Activated naive CD8-positive, alpha-beta T cell treated with anti-CD3 and anti-CD28 coated beads for 36 hours (primary cell): ENCODE data around the gene TMUB1. TPM values are rescaled to one million over a fixed set of nuclear protein-coding genes. Genes with fewer than 3 reads are reported as not detected.
A peak's percentile ranks its signal among the peaks of the same experiment; 100 is the strongest.

ENCODE experiments used
- DNase-seq: peaks from one replicate; pipeline ENCODE4 v3.0.0; 2021
- H3K27ac Mint-ChIP-seq: one replicate; pipeline ENCODE4 v1.8.0; 2022; ENCODE audit warnings: mild to moderate bottlenecking, moderate library complexity, mixed read lengths
- H3K27me3 Mint-ChIP-seq: one replicate; pipeline ENCODE4 v1.8.0; 2022; ENCODE audit warnings: mild to moderate bottlenecking, mixed read lengths
- H3K36me3 Mint-ChIP-seq: one replicate; pipeline ENCODE4 v1.8.0; 2021; ENCODE audit warnings: mild to moderate bottlenecking, mixed read lengths
- H3K4me1 Mint-ChIP-seq: one replicate; pipeline ENCODE4 v1.8.0; 2021; ENCODE audit warnings: mixed read lengths
- H3K4me3 Mint-ChIP-seq: one replicate; pipeline ENCODE4 v1.8.0; 2022; ENCODE audit warnings: mild to moderate bottlenecking, moderate library complexity, mixed read lengths
- H3K9me3 Mint-ChIP-seq: one replicate; pipeline ENCODE4 v1.8.0; 2022; ENCODE audit warnings: mixed read lengths
- total RNA-seq, 2 experiments: library from RNA; stranded (reverse); gene quantifications; one replicate each; pipeline ENCODE4 v1.2.3, GENCODE V29; 2021

Gene TMUB1
- total RNA-seq, 2 experiments from 2014 or later = 59.2 to 59.3 TPM

- no peaks in the 10 kb centered on the region for H3K9me3 Mint-ChIP-seq
- H3K4me1 Mint-ChIP-seq = peaks cover 11% of the 10 kb centered on the region
- DNase-seq = no peak
- no peak overlapping the region for H3K27ac Mint-ChIP-seq
- H3K4me3 Mint-ChIP-seq = peak overlapping the region; percentile 47
- H3K27me3 Mint-ChIP-seq = no peaks in the 10 kb centered on the region
- H3K36me3 Mint-ChIP-seq = peaks cover 15% of the 10 kb centered on the region
Observed at GRCh38 chr7:151075662-151075971, 7.7 kb downstream of the TMUB1 start.

- Mint-ChIP-seq H3K27ac (no peak overlapping the region), H3K36me3 (peaks cover 15% of the 10 kb centered on the region)
Observed at GRCh38 chr7:151074817-151075661, 8.3 kb downstream of the TMUB1 start.

GRCh38 chr7:151073990-151074389 is 9.3 kb downstream of the TMUB1 start:
- H3K4me1 Mint-ChIP-seq = peaks cover 6% of the 10 kb centered on the region
- H3K4me3 Mint-ChIP-seq = no peak overlapping the region
- peaks cover 9% of the 10 kb centered on the region for H3K36me3 Mint-ChIP-seq
- H3K27me3 Mint-ChIP-seq = no peaks in the 10 kb centered on the region
- no peak for DNase-seq
- H3K27ac Mint-ChIP-seq = no peak overlapping the region
- H3K9me3 Mint-ChIP-seq = no peaks in the 10 kb centered on the region

More at GRCh38 chr7:151074817-151075661, 8.3 kb downstream of the TMUB1 start:
- Mint-ChIP-seq H3K27me3 (no peaks in the 10 kb centered on the region), H3K4me1 (peaks cover 11% of the 10 kb centered on the region), H3K4me3 (no peak overlapping the region), H3K9me3 (no peaks in the 10 kb centered on the region)
- DNase-seq = no peak

- no peaks in the 10 kb centered on the region for H3K4me1 Mint-ChIP-seq
- H3K27ac Mint-ChIP-seq = no peak overlapping the region
- DNase-seq = no peak
- H3K27me3 Mint-ChIP-seq = no peaks in the 10 kb centered on the region
- peaks cover 4% of the 10 kb centered on the region for H3K36me3 Mint-ChIP-seq
- no peak overlapping the region for H3K4me3 Mint-ChIP-seq
- H3K9me3 Mint-ChIP-seq = no peaks in the 10 kb centered on the region
Observed at GRCh38 chr7:151071032-151071866, 12.0 kb downstream of the TMUB1 start.

GRCh38 chr7:151070574-151070960 is 12.7 kb downstream of the TMUB1 start:
- no peak for DNase-seq
- Mint-ChIP-seq H3K4me1 (no peaks in the 10 kb centered on the region), H3K4me3 (no peak overlapping the region), H3K27ac (no peak overlapping the region), H3K9me3 (no peaks in the 10 kb centered on the region), H3K36me3 (no peaks in the 10 kb centered on the region), H3K27me3 (no peaks in the 10 kb centered on the region)

DNA sequence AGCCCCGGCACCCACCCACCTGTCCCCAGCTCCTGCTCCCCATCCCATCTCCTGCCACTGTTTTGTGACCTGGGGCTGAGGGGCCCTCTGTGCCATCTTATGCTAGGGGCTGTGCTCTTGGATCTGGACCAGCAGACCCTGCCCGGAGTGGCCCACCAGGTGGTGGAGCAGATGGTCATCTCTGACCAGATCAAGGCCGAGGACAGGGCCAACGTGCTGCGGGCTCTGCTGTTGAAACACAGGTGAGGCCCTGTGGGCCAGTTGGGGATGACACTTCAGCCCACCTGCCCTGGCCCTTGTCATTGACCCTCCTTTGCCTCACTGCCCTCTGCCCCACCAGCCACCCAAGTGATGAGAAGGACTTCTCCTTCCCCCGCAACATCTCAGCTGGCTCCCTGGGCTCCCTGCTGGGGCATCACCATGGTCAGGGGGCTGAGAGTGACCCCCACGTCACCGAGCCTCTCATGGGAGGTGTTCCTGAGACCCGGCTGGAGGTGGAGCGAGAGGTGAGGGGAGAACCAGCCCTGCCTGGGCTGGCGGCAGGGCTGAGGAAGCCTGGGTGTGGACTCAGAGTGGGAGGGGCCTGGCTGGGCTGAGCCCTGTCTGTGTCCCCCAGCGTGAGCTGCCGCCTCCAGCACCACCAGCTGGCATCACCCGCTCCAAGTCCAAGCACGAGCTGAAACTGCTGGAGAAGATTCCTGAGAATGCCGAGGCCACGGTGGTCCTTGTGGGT is 13.3 kb downstream of the TMUB1 start:
- Mint-ChIP-seq H3K27ac (no peak overlapping the region), H3K9me3 (no peaks in the 10 kb centered on the region), H3K36me3 (no peaks in the 10 kb centered on the region), H3K27me3 (no peaks in the 10 kb centered on the region), H3K4me1 (no peaks in the 10 kb centered on the region), H3K4me3 (no peak overlapping the region)
- no peak for DNase-seq

DNA sequence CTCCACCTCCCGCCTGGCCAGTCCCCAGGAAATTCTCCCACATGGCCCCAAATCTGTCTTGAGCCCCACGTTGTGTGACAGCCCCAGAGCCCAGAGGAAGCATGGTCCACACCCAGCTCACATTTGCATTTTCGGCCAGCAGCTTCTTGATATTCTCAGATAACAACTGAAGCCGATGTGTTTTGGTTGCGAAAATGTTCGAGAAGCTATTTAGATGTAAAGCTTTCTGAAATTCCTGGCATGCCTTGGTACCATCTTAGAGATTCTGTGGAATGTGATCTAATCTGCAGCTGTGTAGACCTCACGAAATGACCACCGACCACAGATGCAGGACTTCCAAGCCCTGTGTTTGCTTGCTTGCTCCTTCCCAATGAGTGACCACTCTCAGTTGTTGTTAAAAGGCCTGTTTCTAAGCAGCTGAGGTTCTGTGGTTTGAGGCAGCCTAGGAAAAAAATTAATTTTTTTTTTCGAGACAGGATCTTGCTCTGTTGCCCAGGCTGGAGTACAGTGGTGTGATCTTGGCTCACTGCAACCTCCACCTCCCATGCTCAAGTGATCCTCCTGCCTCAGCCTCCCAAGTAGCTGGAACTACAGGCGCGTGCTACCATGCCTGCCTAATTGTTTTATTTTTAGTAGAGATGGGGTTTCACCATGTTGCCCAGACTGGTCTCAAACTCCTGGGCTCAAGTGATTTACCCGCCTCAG is 15.1 kb downstream of the TMUB1 start:
- Mint-ChIP-seq H3K9me3 (no peaks in the 10 kb centered on the region), H3K27me3 (no peaks in the 10 kb centered on the region), H3K4me3 (no peak overlapping the region), H3K36me3 (peaks cover 8% of the 10 kb centered on the region), H3K27ac (no peak overlapping the region), H3K4me1 (peaks cover 2% of the 10 kb centered on the region)
- no peak for DNase-seq

DNA sequence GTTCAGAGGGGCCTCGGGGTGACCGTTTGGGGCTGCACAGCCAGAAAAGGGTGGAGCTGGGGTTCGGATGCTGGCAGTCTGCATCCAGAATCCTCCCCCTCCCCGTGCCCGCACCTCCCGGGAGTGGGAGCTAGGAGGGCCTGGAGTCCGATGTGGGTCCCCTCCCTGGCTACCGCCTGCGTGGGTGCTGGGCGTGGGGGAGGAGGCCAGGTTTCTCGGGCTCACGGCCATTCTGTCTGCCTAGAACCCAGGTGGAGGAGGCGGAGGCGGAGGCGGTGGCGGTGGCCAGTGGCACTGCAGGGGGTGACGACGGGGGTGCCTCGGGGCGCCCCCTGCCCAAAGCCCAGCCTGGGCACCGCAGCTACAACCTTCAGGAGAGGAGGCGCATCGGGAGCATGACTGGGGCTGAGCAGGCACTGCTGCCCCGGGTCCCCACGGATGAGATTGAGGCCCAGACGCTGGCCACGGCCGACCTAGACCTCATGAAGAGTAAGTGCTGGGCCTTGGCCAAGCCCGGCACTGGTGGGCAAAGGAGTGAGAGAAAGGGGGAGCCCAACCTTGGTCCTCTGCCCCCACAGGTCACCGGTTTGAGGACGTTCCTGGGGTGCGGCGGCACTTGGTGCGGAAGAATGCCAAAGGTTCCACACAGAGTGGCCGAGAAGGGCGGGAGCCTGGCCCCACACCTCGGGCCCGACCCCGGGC is 16.9 kb downstream of the TMUB1 start:
- Mint-ChIP-seq H3K4me3 (no peak overlapping the region), H3K27ac (no peak overlapping the region), H3K27me3 (no peaks in the 10 kb centered on the region), H3K4me1 (peaks cover 4% of the 10 kb centered on the region), H3K9me3 (no peaks in the 10 kb centered on the region), H3K36me3 (peaks cover 9% of the 10 kb centered on the region)
- DNase-seq = no peak

DNA sequence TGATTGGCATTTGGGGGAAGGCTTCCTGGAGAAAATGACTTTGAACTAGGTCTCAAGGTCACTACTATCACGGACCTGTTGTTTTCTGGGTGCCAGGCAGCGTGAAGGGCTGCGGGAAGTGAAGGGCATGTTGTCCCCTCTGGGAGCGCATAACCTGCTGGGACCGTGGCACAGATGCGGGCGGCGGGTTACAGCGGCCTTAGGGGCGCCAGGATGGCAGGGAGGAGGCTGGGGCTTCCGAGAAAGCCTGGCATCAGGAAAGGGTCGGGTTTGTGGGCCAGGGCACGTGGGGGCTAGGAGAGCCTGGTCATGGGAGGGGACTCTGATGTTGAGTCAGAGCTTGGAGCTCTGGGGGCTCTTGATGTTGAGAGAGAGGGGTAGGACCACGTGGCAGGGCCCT is 17.8 kb downstream of the TMUB1 start:
- H3K9me3 Mint-ChIP-seq = no peaks in the 10 kb centered on the region
- H3K4me3 Mint-ChIP-seq = no peak overlapping the region
- peaks cover 10% of the 10 kb centered on the region for H3K4me1 Mint-ChIP-seq
- DNase-seq = no peak
- H3K27ac Mint-ChIP-seq = no peak overlapping the region
- H3K27me3 Mint-ChIP-seq = no peaks in the 10 kb centered on the region
- peaks cover 10% of the 10 kb centered on the region for H3K36me3 Mint-ChIP-seq

DNA sequence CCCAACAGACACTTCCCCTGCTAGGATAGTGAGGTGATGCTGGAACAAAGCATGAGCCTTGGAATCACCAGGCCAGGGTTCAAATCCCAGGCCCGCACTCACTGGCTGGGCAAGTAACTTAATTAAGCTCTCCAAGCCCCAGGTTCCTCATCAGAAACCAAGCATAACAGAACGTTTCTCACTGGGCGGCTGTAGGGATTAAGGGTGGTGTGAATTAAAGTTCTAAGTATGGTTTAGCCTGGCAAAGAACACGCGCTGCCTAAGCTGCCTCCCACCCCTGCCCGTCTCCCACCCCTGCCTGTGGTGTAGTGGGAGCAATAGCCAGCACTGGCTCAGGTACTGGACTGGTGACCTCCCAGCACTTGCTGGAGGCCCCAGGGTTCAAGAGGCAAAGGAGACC is 18.3 kb downstream of the TMUB1 start:
- H3K4me3 Mint-ChIP-seq = no peak overlapping the region
- peaks cover 12% of the 10 kb centered on the region for H3K4me1 Mint-ChIP-seq
- no peak for DNase-seq
- peaks cover 10% of the 10 kb centered on the region for H3K36me3 Mint-ChIP-seq
- no peak overlapping the region for H3K27ac Mint-ChIP-seq
- H3K9me3 Mint-ChIP-seq = no peaks in the 10 kb centered on the region
- H3K27me3 Mint-ChIP-seq = no peaks in the 10 kb centered on the region

DNA sequence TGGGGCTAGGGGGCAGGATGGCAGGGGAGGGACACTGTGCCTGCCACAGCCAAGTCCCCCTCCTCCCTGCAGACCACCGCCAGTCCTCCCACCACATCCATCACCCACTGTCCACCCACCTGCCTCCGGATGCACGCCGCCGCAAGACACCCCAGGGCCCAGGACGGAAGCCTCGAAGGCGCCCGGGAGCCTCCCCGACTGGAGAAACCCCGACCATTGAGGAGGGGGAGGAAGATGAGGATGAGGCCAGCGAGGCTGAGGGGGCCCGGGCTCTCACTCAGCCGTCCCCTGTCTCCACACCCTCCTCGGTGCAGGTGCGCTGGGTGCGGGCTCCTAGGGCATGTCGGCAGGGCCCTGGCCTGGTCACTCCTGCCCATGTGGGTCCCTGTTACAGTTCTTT is 18.8 kb downstream of the TMUB1 start:
- H3K36me3 Mint-ChIP-seq = peaks cover 10% of the 10 kb centered on the region
- H3K27ac Mint-ChIP-seq = no peak overlapping the region
- H3K4me1 Mint-ChIP-seq = peaks cover 12% of the 10 kb centered on the region
- H3K4me3 Mint-ChIP-seq = no peak overlapping the region
- H3K27me3 Mint-ChIP-seq = no peaks in the 10 kb centered on the region
- no peaks in the 10 kb centered on the region for H3K9me3 Mint-ChIP-seq
- DNase-seq = no peak

DNA sequence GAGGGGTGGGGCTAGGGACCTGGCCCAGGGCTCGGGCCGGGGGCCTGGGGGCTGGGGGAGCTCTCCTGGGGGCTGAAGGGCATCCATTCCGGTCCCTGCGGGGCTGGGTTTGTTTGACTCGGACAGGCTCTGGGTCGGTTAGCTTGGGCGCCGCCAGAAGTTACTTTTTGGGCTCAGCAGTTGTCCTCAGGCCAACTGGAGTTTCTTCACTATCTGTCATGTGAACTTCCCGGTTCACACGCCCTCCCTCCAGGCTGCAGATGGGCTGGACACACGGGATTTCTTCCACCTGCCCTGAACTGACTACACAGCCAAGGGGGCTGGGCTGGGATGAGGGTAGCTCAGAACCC is 20.1 kb downstream of the TMUB1 start:
- Mint-ChIP-seq H3K27me3 (no peaks in the 10 kb centered on the region), H3K27ac (no peak overlapping the region), H3K4me3 (no peak overlapping the region), H3K9me3 (no peaks in the 10 kb centered on the region), H3K4me1 (peaks cover 21% of the 10 kb centered on the region), H3K36me3 (peaks cover 10% of the 10 kb centered on the region)
- no peak for DNase-seq

- Mint-ChIP-seq H3K27ac (no peak overlapping the region), H3K27me3 (no peaks in the 10 kb centered on the region), H3K36me3 (peaks cover 10% of the 10 kb centered on the region), H3K9me3 (no peaks in the 10 kb centered on the region), H3K4me1 (peaks cover 21% of the 10 kb centered on the region), H3K4me3 (no peak overlapping the region)
- no peak for DNase-seq
Observed at GRCh38 chr7:151062399-151063211, 20.7 kb downstream of the TMUB1 start.

- Mint-ChIP-seq H3K4me3 (no peak overlapping the region), H3K36me3 (peaks cover 10% of the 10 kb centered on the region), H3K27me3 (no peaks in the 10 kb centered on the region), H3K9me3 (no peaks in the 10 kb centered on the region), H3K27ac (no peak overlapping the region), H3K4me1 (peaks cover 26% of the 10 kb centered on the region)
- DNase-seq = no peak
Observed at GRCh38 chr7:151062111-151062398, 21.2 kb downstream of the TMUB1 start.
